NCI-H226 (cell line): ENCODE data around the gene TWF2.
A peak's percentile ranks its signal among the peaks of the same experiment; 100 is the strongest.

ENCODE experiments used
- DNase-seq: peaks from one replicate; pipeline ENCODE4 v3.0.0-alpha.2; 2015

Gene TWF2

DNA sequence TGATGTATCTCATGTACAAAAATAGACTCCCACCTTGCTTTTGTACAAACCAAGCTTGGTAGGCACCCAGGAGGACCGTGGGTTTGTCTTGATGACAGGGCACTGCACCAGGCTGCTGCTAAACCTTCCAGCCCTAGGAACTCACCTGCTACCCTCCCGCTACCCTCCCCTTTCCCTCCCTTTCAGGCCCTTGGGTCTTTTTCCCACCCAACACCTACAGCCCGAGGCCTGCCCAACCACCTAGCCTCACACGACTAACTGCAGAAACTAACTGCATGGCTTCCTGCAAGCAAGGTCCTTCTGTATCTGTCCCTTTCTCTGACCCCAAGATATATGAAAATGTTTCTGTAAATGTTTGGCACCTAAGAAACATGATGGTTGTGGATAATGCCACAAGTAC, 17.7 kb upstream of the TWF2 start:
- no peak for DNase-seq

DNA sequence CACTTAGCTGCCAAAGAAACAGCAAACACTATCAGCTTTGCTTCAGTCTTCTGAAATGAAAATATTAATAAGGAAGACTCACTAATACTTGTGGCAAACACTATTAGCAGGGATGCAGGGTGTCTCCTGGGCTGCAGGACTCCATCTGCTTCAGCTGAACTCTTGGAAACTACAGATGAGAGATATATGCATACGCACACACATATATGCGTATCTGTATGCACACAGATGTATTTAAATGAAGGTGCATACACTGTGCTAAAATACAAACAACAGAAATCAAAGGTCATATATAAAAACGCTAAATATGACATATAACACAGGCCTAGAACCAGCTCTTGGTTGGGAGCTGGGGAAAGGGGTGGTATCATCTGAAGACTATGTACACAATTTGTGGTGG, 17.2 kb upstream of the TWF2 start:
- no peak for DNase-seq

DNA sequence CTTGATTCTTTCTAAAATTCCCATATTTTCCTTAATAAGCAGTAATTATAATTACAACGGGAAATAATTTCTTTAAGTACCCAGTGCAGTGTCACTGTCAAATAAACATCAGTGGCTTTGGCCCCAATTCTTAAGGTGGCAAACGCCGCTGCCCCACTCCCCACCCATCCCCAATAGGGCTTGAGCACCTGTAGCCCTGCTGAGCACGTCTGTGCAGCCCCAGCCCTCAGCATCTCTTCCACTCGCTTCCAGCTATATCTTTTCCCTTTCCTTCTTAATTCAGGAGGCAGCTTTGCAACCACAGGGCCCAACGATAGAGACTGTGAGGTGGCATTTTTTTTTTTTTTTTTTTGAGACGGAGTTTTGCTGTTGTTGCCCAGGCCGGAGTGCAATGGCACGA, 15.7 kb upstream of the TWF2 start:
- DNase-seq, result no peak

DNA sequence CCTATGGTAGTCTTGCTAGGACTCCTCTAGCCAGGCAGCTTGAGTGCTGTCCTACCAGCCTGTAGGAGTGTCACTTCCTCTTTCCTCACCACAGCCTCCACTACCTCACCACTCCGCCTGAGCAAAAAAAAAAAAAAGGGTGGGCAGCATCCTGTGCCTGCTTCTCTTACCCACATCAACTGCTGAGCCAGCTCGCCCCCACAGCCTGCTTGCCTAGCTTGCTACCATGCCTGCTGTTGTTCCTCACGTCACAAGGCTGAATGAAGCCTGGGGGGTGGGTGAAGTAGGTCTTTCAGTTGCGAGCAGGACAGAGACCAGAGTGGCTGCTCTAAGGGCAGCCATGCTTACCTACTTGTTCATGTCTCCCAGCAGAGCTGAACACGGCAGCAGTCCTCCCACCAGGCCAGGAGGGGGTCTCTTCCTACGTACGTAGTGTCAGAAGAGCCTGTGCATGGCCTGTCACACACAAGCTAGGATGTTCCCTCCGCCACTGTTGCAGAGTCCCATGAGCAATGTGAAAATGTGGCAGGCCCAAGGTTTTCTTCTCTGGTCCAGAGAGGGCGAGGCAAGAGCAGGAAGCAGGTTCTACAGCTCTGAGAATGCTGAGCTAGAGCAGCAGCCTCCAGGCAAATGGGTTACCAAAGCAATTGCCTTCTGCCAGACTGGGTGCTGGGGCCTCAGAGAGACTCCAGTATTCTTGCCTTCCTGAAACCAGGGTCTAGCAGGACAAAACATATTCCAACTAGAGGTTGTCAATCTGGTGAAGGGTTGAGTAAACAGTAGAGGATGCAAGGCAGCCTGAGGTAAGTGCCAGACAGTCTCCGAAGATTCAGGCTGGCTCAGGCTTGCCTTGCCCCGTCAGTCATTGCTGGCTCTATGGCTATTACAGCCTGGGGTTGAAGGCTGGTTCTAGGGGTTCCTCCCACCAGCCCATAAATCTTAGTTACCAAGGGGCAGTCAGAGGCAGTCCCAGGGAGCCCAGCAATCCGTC, 14.7 kb upstream of the TWF2 start:
- peak; percentile 58 for DNase-seq

DNA sequence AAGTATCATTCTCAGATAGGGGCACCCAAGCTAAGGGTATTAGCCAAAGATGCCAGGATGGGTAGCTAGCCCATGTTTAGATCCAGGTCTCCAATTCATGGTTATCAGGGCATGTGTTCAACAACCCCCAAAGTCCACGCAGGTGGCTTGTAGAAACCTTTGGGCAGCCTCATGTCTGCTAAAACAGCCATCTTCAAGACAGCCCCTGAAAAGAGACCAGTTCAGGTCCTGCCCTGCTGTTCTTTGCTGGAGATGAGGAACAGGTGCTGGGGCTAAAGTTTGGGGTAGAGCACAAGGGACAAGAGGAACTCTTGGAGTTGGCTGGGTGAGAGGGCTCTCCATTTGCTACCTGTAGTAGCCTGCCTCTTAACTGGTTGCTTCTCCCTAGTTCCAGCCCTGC, 11.2 kb upstream of the TWF2 start:
- no peak for DNase-seq

DNA sequence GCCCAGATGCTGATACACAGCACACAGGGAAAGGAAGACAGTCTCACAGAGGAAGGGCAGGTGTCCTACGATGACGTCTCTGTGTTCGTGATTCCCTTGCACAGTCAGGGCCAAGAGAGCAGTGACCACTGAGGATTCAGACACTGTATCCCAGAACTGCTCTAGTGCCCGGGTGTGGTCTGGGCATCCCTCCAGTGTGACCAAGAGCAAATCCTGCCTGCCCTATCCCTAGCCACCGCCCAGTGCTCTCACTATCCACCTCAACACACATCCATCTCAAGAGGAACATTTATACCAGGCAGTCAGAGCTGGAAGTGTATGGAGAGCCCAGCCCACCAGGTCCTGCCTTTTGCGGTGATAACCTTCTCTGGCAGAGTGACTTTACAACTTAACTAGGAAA, 10.7 kb upstream of the TWF2 start:
- no peak for DNase-seq

DNA sequence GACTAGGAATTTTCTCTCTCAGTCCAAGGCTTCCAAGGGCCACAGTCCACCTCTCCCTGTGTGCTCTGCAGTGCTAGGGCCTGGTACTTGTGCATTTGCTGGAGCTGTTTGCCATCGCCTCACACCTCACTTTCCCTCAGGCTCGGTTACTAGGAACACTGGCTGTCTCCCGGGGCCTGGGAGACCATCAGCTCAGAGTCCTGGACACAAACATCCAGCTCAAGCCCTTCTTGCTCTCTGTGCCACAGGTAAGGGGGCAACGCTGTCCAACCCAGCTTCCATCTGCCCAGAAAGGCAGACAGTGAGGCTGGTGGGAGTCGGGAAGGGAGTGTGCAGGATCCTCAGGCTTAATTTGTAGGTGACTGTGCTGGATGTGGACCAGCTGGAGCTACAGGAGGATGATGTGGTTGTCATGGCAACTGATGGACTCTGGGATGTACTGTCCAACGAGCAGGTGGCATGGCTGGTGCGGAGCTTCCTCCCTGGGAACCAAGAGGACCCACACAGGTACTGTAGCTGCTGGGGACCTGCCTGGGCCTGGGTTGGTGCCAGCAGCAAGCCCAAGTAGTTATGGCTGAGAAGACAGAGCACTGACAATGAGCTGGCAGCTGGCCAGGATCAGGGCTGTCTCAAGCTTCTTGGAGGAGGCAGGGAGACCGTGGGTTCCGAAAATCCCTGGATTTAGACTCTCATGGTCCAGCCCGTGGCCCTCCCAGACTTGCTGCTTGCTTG, 10.0 kb upstream of the TWF2 start:
- no peak for DNase-seq

DNA sequence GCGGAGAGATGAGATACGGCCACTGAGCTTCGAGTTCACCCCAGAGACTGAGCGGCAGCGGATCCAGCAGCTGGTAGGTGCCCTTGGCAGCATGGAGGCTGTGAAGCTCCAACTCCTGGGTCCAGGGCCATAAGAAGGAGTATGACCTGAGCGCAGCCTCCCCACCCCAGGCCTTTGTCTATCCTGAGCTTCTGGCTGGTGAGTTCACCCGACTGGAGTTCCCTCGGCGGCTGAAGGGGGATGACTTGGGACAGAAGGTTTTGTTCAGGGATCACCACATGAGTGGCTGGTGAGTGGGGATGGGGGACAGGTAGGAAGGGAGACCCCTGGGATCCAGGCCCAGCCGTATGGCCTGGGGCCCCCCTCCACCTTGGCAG, 9.2 kb upstream of the TWF2 start:
- no peak for DNase-seq

DNA sequence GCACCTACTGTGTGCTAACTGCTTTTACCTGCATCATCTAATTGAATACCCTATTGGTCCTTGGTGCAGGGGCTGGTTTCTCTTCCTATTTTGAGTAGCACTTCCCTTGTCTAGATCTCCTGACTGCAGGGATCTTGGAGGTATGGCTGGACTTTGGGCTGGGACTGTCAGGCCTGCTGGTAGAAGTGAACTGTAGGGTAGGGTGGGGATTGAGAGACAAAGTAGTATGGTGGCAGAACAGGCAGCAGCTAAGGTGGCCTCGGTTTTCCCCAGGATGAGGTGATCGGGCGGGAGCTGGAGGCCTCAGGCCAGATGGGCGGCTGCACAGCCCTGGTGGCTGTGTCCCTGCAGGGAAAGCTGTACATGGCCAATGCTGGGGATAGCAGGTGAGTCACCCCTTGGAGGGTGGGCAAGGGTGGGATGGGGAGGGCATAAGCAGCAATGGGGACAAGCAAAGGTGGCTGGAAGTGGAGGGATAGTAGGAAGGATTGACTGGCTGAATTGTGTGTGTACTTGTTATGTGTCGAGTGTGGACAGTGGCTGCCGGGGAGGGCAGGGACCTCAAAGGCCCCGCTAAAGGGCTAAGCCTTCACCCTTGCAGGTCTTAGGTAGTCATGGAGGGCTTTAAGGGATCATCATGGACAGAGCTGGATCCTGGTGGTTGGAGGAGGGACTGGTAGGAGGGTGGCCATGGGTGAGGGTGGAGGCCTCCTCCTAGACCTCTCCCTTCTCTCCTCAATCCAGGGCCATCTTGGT, 8.6 kb upstream of the TWF2 start:
- no peak for DNase-seq

DNA sequence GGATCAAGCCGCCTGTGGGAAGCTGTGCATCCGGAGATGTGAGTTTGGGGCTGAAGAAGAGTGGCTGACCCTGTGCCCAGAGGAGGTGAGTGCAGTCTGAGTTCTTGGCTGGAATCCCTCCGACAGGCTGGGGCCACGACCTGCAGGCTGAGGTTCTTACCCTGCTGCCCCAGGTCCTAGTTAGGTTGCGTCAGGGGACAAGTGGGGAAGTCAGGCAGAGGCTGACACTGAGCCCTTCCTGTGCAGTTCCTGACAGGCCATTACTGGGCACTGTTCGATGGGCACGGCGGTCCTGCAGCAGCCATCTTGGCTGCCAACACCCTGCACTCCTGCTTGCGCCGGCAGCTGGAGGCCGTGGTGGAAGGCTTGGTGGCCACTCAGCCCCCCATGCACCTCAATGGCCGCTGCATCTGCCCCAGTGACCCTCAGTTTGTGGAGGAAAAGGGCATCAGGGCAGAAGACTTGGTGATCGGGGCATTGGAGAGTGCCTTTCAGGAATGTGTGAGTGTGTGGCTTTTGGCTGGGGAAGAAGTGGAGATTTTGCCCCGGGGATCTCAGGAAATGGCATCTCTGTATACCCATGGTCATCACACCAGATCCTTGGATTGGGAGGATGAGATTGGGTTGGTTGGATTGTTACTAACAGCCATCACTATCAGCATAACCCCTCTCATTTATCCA, 7.9 kb upstream of the TWF2 start:
- DNase-seq, result no peak

DNA sequence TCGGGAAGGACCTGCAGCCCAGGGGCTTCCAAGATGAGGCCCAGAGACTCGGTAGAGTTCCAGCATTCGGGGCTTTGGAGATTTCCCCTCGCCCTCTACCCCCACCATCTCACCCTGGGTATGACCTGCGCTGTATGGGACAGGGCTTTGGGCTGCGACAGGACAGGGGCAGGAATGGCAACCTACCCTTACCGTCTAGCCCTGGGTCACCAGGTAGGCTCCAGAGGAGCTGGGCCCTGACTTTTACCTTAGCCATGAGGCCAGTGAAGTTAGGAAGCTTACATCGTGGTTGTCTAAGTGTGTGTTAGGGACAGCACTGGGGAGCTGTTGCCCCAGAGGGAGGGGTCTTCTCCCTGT, 7.3 kb upstream of the TWF2 start:
- DNase-seq, result no peak

DNA sequence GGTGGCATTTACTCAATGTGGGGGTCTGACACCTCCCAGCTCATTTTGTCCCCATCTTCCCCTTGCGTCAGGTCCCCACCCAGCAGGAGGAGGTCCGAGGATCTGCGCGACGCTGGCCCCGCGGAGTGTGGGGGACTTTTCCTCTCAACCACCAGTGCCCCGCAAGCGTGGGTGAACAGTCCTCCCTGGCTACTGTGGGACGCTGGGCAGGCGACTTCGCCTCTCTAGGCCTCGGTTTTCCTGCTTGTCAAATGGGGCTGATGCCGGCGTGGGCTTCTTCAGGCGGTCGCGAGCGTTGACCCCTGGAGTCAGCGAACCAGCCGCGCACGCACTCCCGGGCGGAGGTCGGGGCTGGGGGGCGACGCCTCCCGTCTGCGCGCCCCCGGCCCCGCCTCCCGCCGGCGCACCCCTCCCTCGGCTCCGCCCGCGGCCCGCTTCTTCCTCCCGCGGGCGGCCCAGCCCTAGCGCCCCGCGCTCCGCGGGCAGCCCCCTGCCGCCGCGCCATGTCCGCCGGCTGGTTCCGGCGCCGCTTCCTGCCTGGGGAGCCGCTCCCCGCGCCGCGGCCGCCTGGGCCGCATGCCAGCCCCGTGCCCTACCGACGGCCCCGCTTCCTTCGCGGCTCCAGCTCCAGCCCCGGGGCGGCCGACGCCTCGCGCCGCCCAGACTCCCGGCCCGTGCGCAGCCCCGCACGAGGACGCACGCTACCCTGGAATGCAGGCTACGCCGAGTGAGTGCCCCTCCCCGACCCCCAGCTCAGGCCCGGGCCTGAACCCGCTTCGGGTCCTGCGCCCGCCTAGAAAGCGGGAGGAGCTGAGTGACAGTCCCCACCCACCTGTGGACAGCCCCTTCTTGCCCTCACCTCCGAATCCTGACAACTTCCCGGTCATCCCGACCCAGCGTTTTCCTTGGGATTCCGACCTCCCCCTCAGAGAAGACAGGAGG, 6.6 kb upstream of the TWF2 start, which contains the start of gene PPM1M:
Gene PPM1M, plus strand, starts transcription at position 438 of the 942 bp plus-strand sequence. Its CDS starts 66 bp downstream, at position 504.
- DNase-seq, result peak; percentile 63

DNA sequence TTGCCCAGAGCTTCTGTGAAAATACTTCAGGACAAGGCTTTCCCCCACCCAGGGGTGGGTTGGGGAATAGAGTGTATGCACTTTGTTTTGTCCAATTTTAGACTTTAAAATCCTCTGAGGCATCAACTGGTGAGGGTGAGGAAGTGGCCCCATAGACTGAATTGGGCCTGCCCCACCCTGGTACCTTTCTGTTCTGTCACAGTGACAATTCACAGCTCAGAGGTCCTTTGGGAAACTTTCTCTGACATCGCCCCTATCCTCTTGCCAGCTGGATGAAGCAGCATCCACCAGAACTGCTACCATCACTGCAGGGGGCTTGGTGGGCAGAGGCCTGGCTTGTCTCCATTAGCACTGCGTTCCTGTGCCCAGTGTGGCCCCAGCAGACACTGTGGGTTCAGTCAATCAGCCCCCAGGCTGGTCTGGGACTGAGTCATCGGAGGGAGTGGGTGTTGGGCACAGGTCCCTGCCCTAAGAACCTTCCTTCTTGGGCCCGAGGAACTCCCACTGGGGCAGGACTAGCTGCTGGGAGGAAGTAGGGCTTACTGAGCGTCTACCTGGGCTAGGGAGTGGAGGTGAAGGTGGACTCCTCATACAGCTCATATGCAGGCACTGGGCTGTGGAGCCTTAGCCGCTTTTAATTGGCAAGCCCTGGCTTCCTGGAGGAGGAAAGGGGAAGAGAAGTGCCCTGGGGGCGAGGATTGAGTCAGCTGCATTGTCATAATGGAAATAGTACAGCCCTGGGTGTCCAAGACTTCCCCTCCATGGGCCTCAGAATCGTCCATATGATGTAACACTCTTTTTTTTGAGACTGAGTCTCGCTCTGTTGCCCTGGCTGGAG, 5.1 kb upstream of the TWF2 start:
- peak; percentile 61 for DNase-seq

DNA sequence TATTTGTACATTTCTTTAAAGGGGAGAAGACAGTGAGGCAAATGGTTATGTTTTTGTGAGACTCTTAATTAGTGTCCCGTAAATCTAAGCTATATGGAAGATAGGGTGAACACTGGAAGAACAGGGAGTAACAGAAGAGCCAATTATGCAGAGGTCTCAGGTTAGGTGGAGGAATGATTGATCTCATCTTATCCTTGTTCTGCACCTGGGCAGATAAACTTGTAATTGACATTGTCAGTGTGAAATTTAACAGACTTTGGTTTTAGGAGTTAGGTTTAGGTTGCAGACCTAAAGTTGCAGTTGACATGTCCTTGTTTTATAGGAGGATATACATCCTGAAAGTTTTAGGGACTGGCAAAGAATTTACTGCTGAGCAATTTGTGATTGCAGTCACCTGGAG, 3.1 kb upstream of the TWF2 start:
- DNase-seq, result no peak

DNA sequence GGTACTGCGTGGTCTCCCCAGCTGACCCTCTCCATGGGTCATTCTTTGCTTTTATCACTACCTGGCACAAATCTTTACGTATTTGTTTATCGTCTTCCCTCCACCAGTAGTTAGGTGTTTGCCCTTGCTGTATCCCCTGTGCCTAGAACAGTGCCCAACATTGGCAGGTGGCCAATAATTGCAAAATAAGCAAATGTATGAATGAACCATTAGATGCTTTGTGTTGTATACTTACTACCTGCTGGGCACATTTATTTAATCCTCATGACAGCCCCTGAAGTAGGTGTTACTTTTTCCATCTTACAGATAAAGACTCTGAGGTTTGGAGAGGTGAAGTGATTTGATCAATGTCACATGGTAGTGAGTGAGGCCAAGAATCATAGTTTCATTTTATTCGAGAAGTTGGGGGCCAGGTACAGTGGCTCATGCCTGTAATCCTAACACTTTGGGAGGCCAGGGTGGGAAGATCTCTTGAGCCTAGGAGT, 2.0 kb upstream of the TWF2 start:
- DNase-seq, result no peak

DNA sequence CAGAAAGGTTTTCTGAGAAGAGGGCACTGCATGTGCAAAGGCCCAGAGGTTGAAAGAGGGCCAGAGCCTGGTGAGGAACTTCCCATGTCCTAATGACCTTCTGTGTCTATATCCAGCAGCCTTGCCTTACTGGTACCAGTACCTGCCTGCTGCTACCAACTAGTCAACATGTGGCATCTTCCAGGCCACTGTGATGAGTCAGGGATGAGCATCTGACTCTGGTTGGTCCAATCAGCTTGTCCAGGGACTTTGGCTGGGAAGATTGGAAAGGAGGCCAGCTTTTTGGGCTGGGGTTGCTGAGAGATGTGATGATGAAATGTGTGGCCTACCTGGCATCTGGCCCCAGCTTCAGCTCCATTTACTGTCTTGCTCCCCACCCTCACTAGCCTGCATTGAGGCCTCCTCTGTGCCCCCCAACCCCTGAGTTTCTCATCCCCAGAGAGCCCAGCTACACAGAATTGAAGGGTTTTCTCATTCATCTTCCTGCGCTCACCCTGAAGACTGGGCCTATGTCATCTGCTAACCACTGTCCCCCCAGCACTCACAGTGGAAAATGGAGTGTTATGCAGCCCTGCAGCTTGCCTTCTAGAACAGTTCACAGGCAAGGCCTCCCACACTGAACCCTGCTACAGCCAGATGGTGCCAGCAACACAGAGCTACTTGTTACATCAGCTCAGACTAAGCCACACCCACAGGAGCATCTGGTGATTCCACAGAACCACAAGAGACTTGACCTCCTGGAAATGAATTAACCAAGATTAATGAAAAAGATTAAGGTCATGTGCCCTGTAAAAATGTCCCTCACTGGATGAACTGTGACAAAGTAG, 1.3 kb upstream of the TWF2 start:
- DNase-seq, result peak; percentile 80

DNA sequence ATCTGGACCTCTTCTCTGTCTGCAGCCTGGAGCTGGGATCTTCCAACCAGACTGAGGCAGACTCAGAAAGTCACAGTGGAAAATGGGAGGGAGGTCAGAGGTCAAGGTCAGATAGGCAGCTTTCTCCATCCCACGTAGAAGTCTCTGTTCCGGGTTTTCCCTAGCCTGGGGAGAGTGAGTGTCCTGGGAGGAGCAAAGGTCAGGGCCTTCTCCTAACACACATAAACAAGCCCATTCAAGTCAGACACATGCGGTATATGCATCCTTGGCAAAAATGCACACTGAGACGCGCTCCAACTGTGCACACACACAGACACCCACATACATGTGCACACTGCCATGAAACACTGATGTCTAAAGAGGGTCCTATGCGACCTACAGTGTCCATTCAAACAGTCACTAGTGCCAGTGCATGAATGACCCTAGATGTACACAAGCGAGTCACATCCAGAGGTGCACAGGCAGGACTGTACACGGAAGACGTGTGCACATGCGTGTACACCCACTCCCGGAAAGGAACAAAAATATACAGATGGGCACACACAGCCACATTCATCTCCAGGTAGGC, 681 bp downstream of the TWF2 start:
- DNase-seq, result no peak

DNA sequence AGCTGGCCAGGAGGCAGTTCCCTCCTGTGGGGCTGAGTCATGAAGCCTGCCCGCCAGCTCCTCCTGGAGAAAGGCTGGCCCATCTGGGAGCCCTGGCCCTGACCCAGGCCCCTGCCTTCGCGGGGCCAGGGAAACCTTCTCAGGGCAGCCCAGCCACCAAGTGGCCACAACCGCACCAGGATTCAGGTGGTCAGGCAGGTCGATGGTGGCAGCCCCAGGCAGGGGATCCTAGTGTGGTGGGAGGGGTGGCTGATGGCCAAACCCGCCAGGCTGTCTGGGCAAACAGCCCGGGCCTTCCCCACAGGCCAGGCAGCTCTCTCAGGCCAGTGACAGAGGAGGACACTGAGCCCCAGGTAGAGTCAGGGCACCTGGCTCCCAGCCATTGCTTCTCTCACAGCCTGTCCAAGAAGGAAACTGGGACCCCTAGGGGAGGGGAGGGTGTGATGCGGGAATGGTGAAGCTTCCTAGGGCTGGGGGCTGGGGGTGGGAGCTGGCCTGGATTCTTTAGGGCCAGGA, 1.2 kb downstream of the TWF2 start:
- DNase-seq, result peak; percentile 92
